Neural progenitor cell (in vitro differentiated cells): ENCODE data around the gene MRPL24.

ENCODE experiments used
- EZH2 ChIP-seq: fragments of 200-600 bp; sonication (generic); IDR thresholded peaks from 2 replicates; pipeline ENCODE4 v1.6.1; 2017; ENCODE audit warnings: antibody characterized with exemption, mild to moderate bottlenecking, moderate library complexity
- EZH2phosphoT487 ChIP-seq: fragments of 200-600 bp; sonication (generic); IDR thresholded peaks from 2 replicates; pipeline ENCODE4 v1.6.1; 2017; ENCODE audit warnings: antibody characterized with exemption
- TF ChIP-seq, protein P1 (sequence below): fragments of 200-600 bp; sonication (generic); IDR thresholded peaks from 2 replicates; pipeline ENCODE4 v1.5.1; 2017; ENCODE audit warnings: antibody characterized with exemption, mild to moderate bottlenecking

DNA sequence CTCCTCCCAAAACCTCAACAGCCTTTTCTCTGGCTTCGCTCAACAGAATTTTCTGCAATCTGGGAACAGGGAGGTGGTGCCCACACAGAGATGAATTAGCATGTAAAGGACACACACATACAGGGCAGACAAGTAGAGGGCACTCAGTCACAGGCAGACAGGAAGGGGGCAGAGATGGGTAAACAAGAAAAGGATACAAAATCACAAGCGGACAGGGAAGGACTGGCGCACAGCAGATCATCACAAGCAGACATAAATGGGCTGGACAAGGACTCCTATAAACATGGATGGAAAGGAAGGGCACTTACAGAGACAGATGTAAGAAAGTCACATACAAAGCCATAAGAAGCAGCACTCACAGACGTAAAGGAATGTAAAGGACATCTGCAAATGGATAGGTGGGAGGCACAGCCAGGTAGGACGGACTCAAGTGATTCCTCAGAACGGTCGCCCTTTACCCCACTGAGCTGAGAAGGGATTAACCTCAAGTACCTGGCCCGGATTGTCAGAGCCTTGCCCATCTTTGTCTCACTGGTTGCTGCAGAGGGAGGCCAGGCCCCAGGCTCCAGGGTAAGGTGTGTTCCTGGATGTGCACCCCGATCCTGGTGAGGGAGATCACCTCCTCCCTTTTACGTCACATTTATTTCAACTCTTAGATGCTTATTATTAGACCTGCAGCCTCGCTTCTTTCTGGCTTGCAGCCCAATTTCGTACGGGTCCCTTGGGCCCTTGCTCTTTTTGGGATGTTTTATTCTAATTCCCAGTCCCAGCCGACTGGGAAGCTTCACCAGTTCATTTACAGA lies 25.6 kb upstream of the MRPL24 start:
- TF ChIP-seq, protein P1, sequence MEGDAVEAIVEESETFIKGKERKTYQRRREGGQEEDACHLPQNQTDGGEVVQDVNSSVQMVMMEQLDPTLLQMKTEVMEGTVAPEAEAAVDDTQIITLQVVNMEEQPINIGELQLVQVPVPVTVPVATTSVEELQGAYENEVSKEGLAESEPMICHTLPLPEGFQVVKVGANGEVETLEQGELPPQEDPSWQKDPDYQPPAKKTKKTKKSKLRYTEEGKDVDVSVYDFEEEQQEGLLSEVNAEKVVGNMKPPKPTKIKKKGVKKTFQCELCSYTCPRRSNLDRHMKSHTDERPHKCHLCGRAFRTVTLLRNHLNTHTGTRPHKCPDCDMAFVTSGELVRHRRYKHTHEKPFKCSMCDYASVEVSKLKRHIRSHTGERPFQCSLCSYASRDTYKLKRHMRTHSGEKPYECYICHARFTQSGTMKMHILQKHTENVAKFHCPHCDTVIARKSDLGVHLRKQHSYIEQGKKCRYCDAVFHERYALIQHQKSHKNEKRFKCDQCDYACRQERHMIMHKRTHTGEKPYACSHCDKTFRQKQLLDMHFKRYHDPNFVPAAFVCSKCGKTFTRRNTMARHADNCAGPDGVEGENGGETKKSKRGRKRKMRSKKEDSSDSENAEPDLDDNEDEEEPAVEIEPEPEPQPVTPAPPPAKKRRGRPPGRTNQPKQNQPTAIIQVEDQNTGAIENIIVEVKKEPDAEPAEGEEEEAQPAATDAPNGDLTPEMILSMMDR: no peak
- no peak for TF ChIP-seq EZH2phosphoT487
- TF ChIP-seq EZH2: no peak
